NOMO-1 (cell line): ENCODE results near the gene RIMBP2.
"Not testable (repeated sequence)": the region's sequence is repeated elsewhere in the genome, so short reads cannot be mapped to it uniquely, and the experiment has no call there.

Experiments used
- DNase-seq, 2 experiments: peaks; one replicate each; lab custom pipeline; 2025; ENCODE audit not compliant: unreplicated experiment in 2 of 2; lab: John Stamatoyannopoulos, UW

Gene RIMBP2

DNA sequence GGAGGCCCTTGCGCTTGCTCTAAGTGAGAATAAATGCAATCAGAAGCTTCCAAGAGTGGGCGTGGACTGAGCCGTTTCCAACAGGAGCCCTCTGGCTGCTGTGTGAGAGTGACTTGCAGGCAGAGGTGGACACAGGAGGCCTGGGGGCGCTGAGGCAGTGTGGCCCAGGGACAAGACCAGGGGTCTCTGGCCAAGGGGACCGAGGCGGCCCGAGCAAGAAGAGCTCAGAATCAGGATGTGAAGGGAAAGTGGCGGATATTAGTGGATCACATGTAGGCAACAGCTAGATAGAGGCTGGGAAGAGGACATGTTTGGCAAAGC is 8.6 kb downstream of the RIMBP2 start:
- no peak for DNase-seq

GRCh38 chr12:130706885-130707570 is 9.1 kb downstream of the RIMBP2 start:
- DNase-seq, result no peak

DNA sequence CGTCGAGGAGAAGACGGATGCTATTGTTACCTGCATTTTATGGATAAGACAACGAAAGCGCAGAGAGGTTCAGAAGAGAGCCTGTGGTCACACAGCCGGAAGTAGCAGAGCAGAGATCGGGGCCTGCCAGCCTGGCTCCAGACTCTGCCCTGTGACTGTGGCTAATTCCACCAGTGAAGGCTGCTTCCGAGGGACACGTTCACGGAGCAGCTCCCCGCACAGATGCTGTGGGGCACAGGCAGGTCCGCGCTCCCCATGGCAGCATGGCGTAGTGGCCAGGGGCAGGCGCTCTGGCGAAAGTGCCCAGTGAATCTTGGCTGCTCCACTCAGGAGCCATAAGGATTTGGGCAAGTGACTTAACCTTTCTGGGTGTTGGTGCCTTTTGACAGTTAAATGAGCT is 9.8 kb downstream of the RIMBP2 start:
- DNase-seq, result no peak

GRCh38 chr12:130705178-130705822 is 10.8 kb downstream of the RIMBP2 start:
- no peak for DNase-seq

- DNase-seq, result no peak
Measured at GRCh38 chr12:130704606-130705005, 11.5 kb downstream of the RIMBP2 start.

DNA sequence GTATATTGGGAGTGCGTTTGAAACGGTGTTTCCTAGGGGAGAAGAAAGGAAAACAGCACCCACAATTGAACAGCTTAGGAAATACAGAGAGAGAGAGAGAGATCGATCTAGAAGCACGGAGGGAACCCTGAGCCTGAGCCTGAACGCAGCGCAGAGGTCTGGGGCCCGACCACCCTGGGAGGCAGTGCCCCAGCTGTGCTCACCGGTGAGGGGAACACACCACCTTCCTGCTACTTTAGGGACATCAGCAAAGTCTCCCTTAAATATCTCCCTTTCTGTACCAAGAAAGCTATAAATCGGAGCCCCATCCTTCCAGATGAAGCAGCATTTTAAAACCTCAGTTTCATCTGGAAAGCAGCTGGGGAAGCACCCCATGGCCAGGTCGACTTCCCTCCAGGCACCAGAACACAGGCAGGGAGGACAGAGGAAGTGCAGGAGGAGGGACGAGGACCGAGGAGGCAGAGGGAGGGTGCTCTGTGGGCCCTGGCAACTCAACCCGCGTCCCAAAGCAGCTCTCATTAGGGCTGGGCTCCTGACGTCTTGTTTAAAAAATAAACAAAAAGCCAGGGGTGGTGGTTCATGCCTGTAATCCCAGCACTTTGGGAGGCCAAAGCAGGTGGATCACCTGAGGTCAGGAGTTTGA is 12.2 kb downstream of the RIMBP2 start:
- no peak for DNase-seq

- DNase-seq, result no peak
Measured at GRCh38 chr12:130702966-130703732, 12.9 kb downstream of the RIMBP2 start.

- no peak for DNase-seq
Measured at GRCh38 chr12:130701402-130701744, 14.7 kb downstream of the RIMBP2 start.

DNA sequence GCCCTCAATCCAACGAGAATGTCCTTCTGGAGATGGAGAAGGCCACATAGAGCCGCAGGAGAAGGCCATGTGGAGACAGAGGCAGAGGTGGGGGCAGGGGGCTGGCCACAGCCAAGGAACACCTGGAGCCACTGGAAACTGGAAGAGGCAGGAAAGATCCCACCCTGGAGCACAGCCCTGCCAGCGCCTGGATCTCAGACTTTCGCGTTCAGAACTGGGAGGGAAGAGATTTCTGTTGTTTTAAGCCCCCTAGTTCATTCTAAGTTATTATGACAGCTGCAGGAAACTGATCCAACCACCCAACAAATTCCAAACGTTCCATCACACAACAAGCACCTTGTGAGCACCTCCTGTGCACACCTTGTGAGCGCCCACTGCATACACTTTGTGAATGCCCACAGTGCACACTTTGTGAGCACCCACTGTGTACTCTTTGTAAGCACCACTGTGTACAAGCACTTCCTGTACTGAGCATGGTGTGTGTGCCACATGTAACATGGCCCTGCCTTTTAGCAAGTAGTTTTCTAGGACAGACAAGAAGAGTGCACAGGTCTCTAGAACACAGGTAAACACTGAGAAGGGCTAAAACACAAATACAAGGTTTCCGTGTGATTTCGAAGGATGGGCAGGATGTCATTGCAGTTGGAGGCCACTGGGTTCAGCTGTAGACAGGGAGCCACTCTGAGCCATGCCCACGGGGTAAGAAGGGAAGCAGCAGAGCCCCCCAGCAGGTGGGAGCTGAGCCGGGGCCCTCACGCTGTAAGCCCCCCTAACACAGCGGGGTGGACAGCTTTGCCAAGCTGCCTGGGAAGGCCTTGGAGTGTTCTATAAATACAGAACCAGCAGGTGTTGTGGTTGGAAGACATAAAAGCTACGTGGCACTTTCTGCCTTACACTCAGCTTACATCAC is 15.4 kb downstream of the RIMBP2 start:
- no peak for DNase-seq

GRCh38 chr12:130698106-130698505 is 18.0 kb downstream of the RIMBP2 start:
- no peak for DNase-seq

DNA sequence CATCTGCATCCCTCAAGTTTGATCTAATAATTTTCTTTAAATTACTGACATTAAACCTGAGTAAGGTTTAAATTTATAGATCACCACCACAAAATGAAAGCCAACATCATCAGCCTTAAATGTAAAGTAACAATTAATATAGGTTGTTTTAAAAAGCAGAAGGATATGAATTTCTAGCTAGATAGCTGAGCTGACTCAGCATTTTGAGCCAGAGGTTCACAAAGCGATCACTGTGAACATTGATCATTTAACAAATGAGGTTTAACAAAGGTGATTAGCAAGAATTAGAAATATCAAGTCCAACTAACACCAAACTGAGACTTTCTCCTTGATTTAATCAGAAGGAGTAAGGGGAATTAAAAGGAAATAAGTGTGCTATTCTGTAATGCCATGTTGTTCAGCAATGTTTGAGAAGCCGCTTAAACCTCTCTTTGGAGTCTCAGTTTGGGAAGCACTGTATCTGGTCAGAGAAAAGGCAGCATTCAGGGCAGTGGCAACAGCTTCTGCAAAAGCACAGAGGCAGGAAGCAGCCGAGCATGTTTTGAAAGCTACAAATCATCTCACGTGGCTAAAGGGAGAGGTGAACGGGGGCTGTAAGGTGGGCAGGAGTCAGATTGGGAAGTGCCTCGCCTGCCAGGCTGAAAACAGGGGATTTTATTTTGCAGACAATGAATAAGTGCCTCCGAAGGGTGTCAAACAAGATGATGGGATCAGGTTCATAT is 19.6 kb downstream of the RIMBP2 start:
- DNase-seq, result no peak

- DNase-seq, result no peak
Measured at GRCh38 chr12:130695061-130695460, 21.0 kb downstream of the RIMBP2 start.

- no peak for DNase-seq
Measured at GRCh38 chr12:130689408-130690405, 26.4 kb downstream of the RIMBP2 start.

GRCh38 chr12:130688999-130689398 is 27.1 kb downstream of the RIMBP2 start:
- not testable (repeated sequence) for DNase-seq

DNA sequence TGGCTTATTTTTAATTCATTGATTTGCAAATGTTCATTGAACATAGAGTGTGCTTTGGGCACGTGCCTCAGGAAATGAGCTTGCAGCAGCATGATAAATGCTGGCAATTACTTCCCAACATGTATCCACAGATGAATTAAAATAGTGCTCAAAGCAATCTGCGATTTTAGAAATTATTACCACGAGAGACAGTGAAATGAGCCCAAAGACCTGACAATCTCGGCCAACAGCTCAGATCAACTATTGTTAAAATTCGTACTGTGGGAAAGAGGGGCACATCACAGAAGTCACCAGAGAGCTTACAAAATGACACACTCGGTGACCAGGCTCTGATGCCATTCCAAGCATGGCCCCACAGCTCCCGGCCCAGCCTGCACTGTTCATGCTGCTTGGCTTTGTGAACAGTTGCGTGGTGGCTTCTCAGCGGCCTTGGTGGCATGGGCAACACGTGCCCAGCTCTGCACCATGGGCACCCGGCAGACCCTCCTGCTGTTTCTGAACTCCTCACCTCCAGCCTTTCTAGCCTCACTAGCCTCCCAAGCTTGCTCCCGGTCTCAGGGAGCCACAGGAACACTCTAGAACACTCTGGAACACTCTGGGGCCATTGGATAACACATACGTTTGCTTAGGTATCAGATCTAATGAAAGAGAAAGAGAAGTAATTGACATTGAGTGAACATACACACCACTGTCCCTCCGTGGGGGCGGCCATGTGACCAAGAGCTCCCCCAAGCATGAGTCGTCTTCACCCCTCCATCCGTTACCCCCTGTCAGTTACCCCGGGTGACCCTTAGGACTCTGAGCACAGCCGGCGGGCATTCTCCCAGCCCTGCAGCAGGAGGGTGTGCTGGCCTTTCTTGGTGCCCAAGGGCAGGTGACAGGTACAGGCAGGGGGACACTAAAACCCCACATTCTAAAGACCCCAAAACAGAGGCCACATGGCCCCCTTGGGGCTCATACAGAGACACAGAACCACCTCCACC is 28.0 kb downstream of the RIMBP2 start:
- DNase-seq, result no peak

DNA sequence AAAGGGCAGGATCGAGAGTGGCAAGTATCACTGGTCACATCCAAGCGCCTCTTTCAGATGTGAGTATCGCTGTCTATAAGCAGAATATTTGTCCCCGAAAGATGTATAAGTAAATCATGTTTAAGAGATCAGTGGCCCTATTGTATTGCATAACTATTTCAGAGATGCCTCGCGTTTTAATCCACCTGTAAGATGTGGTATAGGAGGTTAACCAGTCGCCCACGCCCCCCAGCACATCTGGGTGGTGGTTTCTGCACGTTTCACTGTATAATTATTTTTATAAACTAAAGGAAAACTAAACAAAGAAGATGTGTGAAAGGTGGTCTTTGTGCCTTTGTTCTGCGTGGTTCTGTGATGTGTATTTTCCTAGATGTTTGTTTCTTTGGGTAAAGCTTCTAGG is 28.9 kb downstream of the RIMBP2 start:
- DNase-seq, result no peak

DNA sequence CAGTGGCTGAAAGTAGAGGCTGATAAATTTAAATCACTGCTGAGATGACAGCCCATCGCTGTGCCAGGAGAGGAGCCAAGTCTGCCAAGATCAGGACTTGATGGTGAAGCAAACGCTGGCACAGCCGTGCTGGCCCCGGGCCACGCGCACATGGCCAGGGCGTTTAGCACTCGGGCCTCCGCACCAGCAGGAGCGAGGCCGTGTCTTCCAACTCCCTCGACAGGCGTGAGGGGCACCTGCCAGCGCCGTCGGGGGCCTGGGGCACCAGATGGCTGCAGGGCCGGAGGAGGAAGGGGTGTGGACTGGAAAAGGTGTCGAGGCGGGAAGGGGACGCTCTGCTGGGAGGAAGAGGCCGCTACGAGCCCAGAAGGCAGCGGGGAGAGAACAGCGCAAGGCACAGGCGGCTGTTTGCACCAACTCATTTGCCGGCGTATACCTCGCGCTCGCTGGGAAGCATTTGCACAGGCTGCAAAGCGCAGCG is 29.5 kb downstream of the RIMBP2 start:
- no peak for DNase-seq
